Keratinocyte (primary cell): ENCODE data around the gene GLA. TPM values are rescaled to one million over a fixed set of nuclear protein-coding genes. Genes with fewer than 3 reads are reported as not detected.

ENCODE experiments used
- DNase-seq: peaks from one replicate; pipeline ENCODE4 v3.0.0-alpha.2; 2011; ENCODE audit warnings: low read depth, missing footprints, low spot score
- FAIRE-seq: peaks from 2 replicates; lab custom pipeline; 2011; peaks lifted over from hg19 to GRCh38; lab: Jason Lieb, UNC
- H2AFZ ChIP-seq: 2 replicates; pipeline ENCODE4 v1.6.0; 2012; ENCODE audit warnings: low read length, control low read depth, inconsistent platforms; ENCODE audit not compliant: control insufficient read depth
- H3K27ac ChIP-seq: 2 replicates; pipeline ENCODE4 v1.5.1; 2011; ENCODE audit warnings: low read length; ENCODE audit not compliant: control insufficient read depth, insufficient read depth
- H3K27me3 ChIP-seq: 3 replicates; pipeline ENCODE4 v1.6.0; 2011; ENCODE audit warnings: low read length; ENCODE audit not compliant: control insufficient read depth, insufficient read depth; ENCODE audit errors: extremely low read depth
- H3K36me3 ChIP-seq, 2 experiments: 2 replicates in 1 of 2; 3 replicates in 1 of 2; pipeline ENCODE4 v1.5.1; 2011; ENCODE audit warnings: low read length in 2 of 2, mild to moderate bottlenecking in 1 of 2; ENCODE audit not compliant: control insufficient read depth in 2 of 2, insufficient read depth in 2 of 2; ENCODE audit errors: extremely low read depth in 1 of 2
- H3K4me1 ChIP-seq: 3 replicates; pipeline ENCODE4 v1.5.1; 2011; ENCODE audit warnings: low read length; ENCODE audit not compliant: control insufficient read depth, insufficient read depth; ENCODE audit errors: extremely low read depth
- H3K4me2 ChIP-seq: 3 replicates; pipeline ENCODE4 v1.6.0; 2011; ENCODE audit warnings: low read depth, low read length; ENCODE audit not compliant: control insufficient read depth, insufficient read depth; ENCODE audit errors: extremely low read depth
- H3K4me3 ChIP-seq, 3 experiments: fragments of 200-600 bp in 1 of 3; sonication (generic) in 1 of 3; 2 replicates in 2 of 3; 3 replicates in 1 of 3; pipeline ENCODE4 v1.5.1; 2011 to 2016; ENCODE audit warnings: low read length in 3 of 3, mild to moderate bottlenecking in 3 of 3, control low read depth in 2 of 3, inconsistent platforms in 1 of 3, low read depth in 1 of 3, mixed read lengths in 1 of 3, mixed run types in 1 of 3, moderate library complexity in 1 of 3; ENCODE audit not compliant: control insufficient read depth in 2 of 3, insufficient read depth in 2 of 3; ENCODE audit errors: extremely low read depth in 1 of 3
- H3K79me2 ChIP-seq: 2 replicates; pipeline ENCODE4 v1.6.0; 2012; ENCODE audit warnings: low read length; ENCODE audit not compliant: control insufficient read depth, insufficient read depth
- H3K9ac ChIP-seq: 3 replicates; pipeline ENCODE4 v1.6.0; 2011; ENCODE audit warnings: low read length; ENCODE audit not compliant: control insufficient read depth, insufficient read depth; ENCODE audit errors: extremely low read depth
- H3K9me1 ChIP-seq: 3 replicates; pipeline ENCODE4 v1.6.0; 2011; ENCODE audit warnings: low read length; ENCODE audit not compliant: control insufficient read depth, insufficient read depth; ENCODE audit errors: extremely low read depth
- H3K9me3 ChIP-seq: 2 replicates; pipeline ENCODE4 v1.5.1; 2012; ENCODE audit warnings: low read depth, low read length; ENCODE audit not compliant: control insufficient read depth
- H4K20me1 ChIP-seq: 3 replicates; pipeline ENCODE4 v1.6.0; 2011; ENCODE audit warnings: low read length; ENCODE audit not compliant: control insufficient read depth, insufficient read depth; ENCODE audit errors: extremely low read depth
- EZH2 ChIP-seq: IDR thresholded peaks from one replicate; pipeline ENCODE4 v1.6.1; 2012; ENCODE audit warnings: inconsistent platforms, mild to moderate bottlenecking, low read length, moderate library complexity
- dilution Hi-C: fragments of 300-500 bp; cut with MboI; formaldehyde crosslinking; loops from one replicate; pipeline ENCODE4 v1.7.0; 2020; ENCODE audit warnings: low sequenced_read_pairs; ENCODE audit not compliant: extremely low pct_ligation_motif_present
- polyA plus RNA-seq, 5 experiments: library from polyadenylated mRNA; depleted of rRNA in 3 of 5; stranded (reverse) in 3 of 5; stranded (forward) in 1 of 5; unstranded in 1 of 5; fragments of >200 nt; gene quantifications; 1 replicate in 1 of 5; 2 replicates in 3 of 5; 3 replicates in 1 of 5; pipeline versions ENCODE4 v1.2.1 to v1.2.3, GENCODE V29; 2011 to 2012; ENCODE audit warnings: missing spikeins in 2 of 5, low read depth in 1 of 5, low replicate concordance in 1 of 5
- TF ChIP-seq, protein P1 (sequence below), 3 experiments: IDR thresholded peaks in 1 of 3; conservative IDR thresholded peaks in 1 of 3; optimal IDR thresholded peaks in 1 of 3; 2 replicates in 2 of 3; 3 replicates in 1 of 3; pipeline versions ENCODE3 to v1.5.1; 2011; ENCODE audit warnings: low read length in 3 of 3, mild to moderate bottlenecking in 3 of 3, moderate library complexity in 2 of 3, control low read depth in 1 of 3, inconsistent platforms in 1 of 3; ENCODE audit not compliant: insufficient read depth in 2 of 3; ENCODE audit errors: extremely low read depth in 1 of 3

GLA gene
- polyA plus RNA-seq, 1 donor (not counting 4 experiments of a cell fraction or from before 2014, with no cell fraction given), result 62.1 TPM

DNA sequence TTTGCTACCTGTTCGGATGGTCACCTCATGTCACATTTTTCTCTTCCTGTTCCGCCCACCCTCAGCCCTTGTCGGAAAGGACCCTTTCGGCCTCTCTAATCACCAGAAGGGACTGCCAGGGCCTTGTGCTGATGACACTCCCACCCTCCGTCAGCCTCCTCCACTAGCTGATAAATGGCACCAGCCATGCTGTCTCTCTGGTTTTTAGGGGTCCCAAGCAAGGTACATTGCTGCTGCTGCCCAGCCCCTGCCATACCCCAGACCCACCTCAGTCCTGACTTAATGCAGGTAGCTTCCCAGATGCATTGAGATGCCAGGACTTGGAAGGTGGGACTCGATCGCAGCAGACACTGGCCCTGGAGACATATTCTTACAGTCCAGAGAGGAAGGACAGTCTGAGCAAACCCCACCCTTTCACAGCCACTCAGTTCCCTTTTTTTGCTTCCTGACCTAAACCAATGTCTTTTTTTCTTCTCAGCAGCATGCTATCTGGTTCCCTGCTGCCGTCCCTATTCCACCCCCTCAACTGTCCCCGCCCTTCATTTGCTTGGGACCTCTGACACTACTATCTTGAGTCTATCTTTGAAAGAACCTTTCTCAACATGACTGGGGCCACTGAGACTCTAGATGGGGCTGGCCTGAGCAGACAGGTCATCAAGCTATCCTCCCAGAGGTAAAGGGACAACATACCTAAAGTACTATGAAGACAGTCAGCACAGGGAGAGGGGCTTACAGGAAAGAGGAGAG lies 21.8 kb downstream of the GLA start, which contains the start of gene BTK:
Gene BTK, minus strand, starts transcription at position 397 of the 747 bp plus-strand sequence. CDS start 10,907 bp downstream, outside the sequence.
- H3K4me1 ChIP-seq, result no peaks in the 10 kb centered on the region
- H3K36me3 ChIP-seq, result no peaks in the 10 kb centered on the region
- H3K9me3 ChIP-seq, result no peaks in the 10 kb centered on the region
- TF ChIP-seq EZH2, result no peak
- TF ChIP-seq, protein P1, sequence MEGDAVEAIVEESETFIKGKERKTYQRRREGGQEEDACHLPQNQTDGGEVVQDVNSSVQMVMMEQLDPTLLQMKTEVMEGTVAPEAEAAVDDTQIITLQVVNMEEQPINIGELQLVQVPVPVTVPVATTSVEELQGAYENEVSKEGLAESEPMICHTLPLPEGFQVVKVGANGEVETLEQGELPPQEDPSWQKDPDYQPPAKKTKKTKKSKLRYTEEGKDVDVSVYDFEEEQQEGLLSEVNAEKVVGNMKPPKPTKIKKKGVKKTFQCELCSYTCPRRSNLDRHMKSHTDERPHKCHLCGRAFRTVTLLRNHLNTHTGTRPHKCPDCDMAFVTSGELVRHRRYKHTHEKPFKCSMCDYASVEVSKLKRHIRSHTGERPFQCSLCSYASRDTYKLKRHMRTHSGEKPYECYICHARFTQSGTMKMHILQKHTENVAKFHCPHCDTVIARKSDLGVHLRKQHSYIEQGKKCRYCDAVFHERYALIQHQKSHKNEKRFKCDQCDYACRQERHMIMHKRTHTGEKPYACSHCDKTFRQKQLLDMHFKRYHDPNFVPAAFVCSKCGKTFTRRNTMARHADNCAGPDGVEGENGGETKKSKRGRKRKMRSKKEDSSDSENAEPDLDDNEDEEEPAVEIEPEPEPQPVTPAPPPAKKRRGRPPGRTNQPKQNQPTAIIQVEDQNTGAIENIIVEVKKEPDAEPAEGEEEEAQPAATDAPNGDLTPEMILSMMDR (optimal IDR thresholded peaks at IDR 0.05 in 1 of 3, IDR thresholded peaks at IDR 0.05 in 1 of 3, conservative IDR thresholded peaks at IDR 0.05 in 1 of 3; ENCODE audit: extremely low read depth in 1 of 3, insufficient read depth in 2 of 3, low read length in 3 of 3), result no peak
- FAIRE-seq, result no peak
- no peak within 1 kb of the TSS for H3K4me2 ChIP-seq
- no peak within 1 kb of the TSS for H3K27ac ChIP-seq
- no peak within 1 kb of the TSS for H2AFZ ChIP-seq
- no peak within 1 kb of the TSS for H3K4me3 ChIP-seq
- H3K79me2 ChIP-seq, result peaks cover 1% of the 10 kb centered on the region
- no peaks in the 10 kb centered on the region for H3K9me1 ChIP-seq
- no peaks in the 10 kb centered on the region for H3K27me3 ChIP-seq
- dilution Hi-C loops, result no loop called here
- H4K20me1 ChIP-seq, result no peaks in the 10 kb centered on the region
- DNase-seq, result no peak
- no peak within 1 kb of the TSS for H3K9ac ChIP-seq

GRCh38 chrX:101385026-101385684 lies 22.6 kb downstream of the GLA start:
- Histone ChIP-seq H3K4me3 (no peak overlapping the region), H3K27me3 (no peaks in the 10 kb centered on the region), H3K27ac (no peak overlapping the region), H3K9me1 (no peaks in the 10 kb centered on the region), H3K9ac (no peak overlapping the region), H3K4me2 (no peak overlapping the region), H3K79me2 (no peaks in the 10 kb centered on the region), H3K4me1 (no peaks in the 10 kb centered on the region), H2AFZ (no peak overlapping the region), H4K20me1 (no peaks in the 10 kb centered on the region), H3K9me3 (no peaks in the 10 kb centered on the region), H3K36me3 (no peaks in the 10 kb centered on the region)
- FAIRE-seq, result no peak
- dilution Hi-C loops, result no loop called here
- DNase-seq, result no peak
- TF ChIP-seq, protein P1 (optimal IDR thresholded peaks at IDR 0.05 in 1 of 3, IDR thresholded peaks at IDR 0.05 in 1 of 3, conservative IDR thresholded peaks at IDR 0.05 in 1 of 3; ENCODE audit: extremely low read depth in 1 of 3, insufficient read depth in 2 of 3, low read length in 3 of 3), result no peak
- TF ChIP-seq EZH2, result no peak
